ENCODE data around the gene SSNA1. TPM values are rescaled to one million over a fixed set of nuclear protein-coding genes. Genes with fewer than 3 reads are reported as not detected.

SSNA1 gene
- total RNA-seq, 1 donor from 2014 or later, result 73.7 TPM

GRCh38 chr9:137149942-137150616, 38.4 kb upstream of the SSNA1 start:
- DNase-seq, result no peak
- intact Hi-C loops (cut with DNase I), result no loop called here
- no peak for ATAC-seq (ENCODE audit: poor library complexity)

GRCh38 chr9:137150617-137151457, 37.6 kb upstream of the SSNA1 start:
- peak; percentile 25 for ATAC-seq (ENCODE audit: poor library complexity)

GRCh38 chr9:137152844-137153405, 35.6 kb upstream of the SSNA1 start:
- ATAC-seq (ENCODE audit: poor library complexity), result no peak
- intact Hi-C loops (cut with DNase I), result no loop called here

More at GRCh38 chr9:137150617-137151457, 37.6 kb upstream of the SSNA1 start:
- intact Hi-C loops (cut with DNase I), result no loop called here
- no peak for DNase-seq

GRCh38 chr9:137156567-137157375, 31.7 kb upstream of the SSNA1 start:
- intact Hi-C loops (cut with DNase I), result no loop called here
- DNase-seq (no peak), ATAC-seq (ENCODE audit: poor library complexity) (peak; percentile 52)

More at GRCh38 chr9:137152844-137153405, 35.6 kb upstream of the SSNA1 start:
- DNase-seq, result no peak

GRCh38 chr9:137157618-137158415, 30.7 kb upstream of the SSNA1 start:
- intact Hi-C loops (cut with DNase I), result no loop called here
- no peak for DNase-seq
- ATAC-seq (ENCODE audit: poor library complexity), result no peak

GRCh38 chr9:137158625-137159024, 29.9 kb upstream of the SSNA1 start:
- ATAC-seq (ENCODE audit: poor library complexity), result no peak
- intact Hi-C loops (cut with DNase I), result no loop called here
- no peak for DNase-seq

- DNase-seq (no peak), ATAC-seq (ENCODE audit: poor library complexity) (no peak)
- intact Hi-C loops (cut with DNase I), result no loop called here
These were observed 29.1 kb upstream of the SSNA1 start for GRCh38 chr9:137159105-137160053.

GRCh38 chr9:137160054-137160425, 28.4 kb upstream of the SSNA1 start:
- DNase-seq, result no peak
- intact Hi-C loops (cut with DNase I), result no loop called here
- ATAC-seq (ENCODE audit: poor library complexity), result no peak

- no peak for DNase-seq
- no peak for ATAC-seq (ENCODE audit: poor library complexity)
- intact Hi-C loops (cut with DNase I), result no loop called here
These were observed 27.5 kb upstream of the SSNA1 start for GRCh38 chr9:137160716-137161557.

- intact Hi-C loops (cut with DNase I), result no loop called here
- ATAC-seq (ENCODE audit: poor library complexity) (no peak), DNase-seq (no peak)
These were observed 26.7 kb upstream of the SSNA1 start for GRCh38 chr9:137161558-137162486.

- DNase-seq (no peak), ATAC-seq (ENCODE audit: poor library complexity) (peak; percentile 75)
These were observed 25.7 kb upstream of the SSNA1 start for GRCh38 chr9:137162505-137163364.

GRCh38 chr9:137163365-137163715, 25.1 kb upstream of the SSNA1 start:
- intact Hi-C loops (cut with DNase I), result no loop called here
- ATAC-seq (ENCODE audit: poor library complexity), result peak; percentile 41
- DNase-seq, result no peak

More at GRCh38 chr9:137162505-137163364, 25.7 kb upstream of the SSNA1 start:
- intact Hi-C loops (cut with DNase I), result no loop called here

- no peak for ATAC-seq (ENCODE audit: poor library complexity)
- DNase-seq, result no peak
- intact Hi-C loops (cut with DNase I), result no loop called here
These were observed 24.7 kb upstream of the SSNA1 start for GRCh38 chr9:137163805-137164204.

Data from Right ventricle myocardium superior (tissue), 1 donor.